ENCODE measurements around the gene KRTAP5-9.
"Not testable (repeated sequence)": the region's sequence is repeated elsewhere in the genome, so short reads cannot be mapped to it uniquely, and the experiment has no call there.

Gene KRTAP5-9

GRCh38 chr11:71576688-71577465 lies 28.7 kb downstream of the KRTAP5-9 start:
- H3K4me3 Mint-ChIP-seq; DNase-seq (ENCODE audit: low spot score); H3K27ac Mint-ChIP-seq; H3K9me3 Mint-ChIP-seq; H3K27me3 Mint-ChIP-seq (ENCODE audit: low read depth); H3K4me1 Mint-ChIP-seq (ENCODE audit: low read depth); H3K36me3 Mint-ChIP-seq (ENCODE audit: low read depth): not testable (repeated sequence)

DNA sequence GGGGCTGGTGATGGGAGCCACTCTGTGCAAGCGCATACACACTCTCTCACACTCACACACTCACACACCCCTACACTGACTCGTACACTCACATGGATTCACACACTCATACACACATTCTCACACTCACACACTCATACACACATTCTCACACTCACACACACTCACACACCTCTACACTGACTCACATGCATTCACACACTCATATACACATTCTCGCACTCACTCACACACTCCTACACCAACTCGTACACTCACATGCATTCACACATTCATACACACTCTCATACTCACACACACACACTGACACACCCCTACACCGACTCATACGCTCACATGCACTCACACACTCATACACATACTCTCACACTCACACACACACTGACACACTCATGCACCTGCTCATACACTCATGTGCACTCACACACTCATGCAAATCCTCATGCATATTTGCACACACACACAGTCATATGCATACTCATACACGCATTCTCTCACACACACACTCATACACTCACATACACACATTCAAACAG lies 29.3 kb downstream of the KRTAP5-9 start:
- Mint-ChIP-seq H3K27me3 (ENCODE audit: low read depth) (peaks cover 7% of the 10 kb centered on the region), H3K4me3 (no peak overlapping the region), H3K9me3 (no peaks in the 10 kb centered on the region), H3K4me1 (ENCODE audit: low read depth) (peaks cover 1% of the 10 kb centered on the region), H3K27ac (no peak overlapping the region), H3K36me3 (ENCODE audit: low read depth) (no peaks in the 10 kb centered on the region)
- no peak for DNase-seq (ENCODE audit: low spot score)

GRCh38 chr11:71579513-71579912 lies 31.3 kb downstream of the KRTAP5-9 start:
- H3K9me3 Mint-ChIP-seq; H3K4me1 Mint-ChIP-seq (ENCODE audit: low read depth); H3K36me3 Mint-ChIP-seq (ENCODE audit: low read depth); DNase-seq (ENCODE audit: low spot score); H3K27me3 Mint-ChIP-seq (ENCODE audit: low read depth); H3K4me3 Mint-ChIP-seq; H3K27ac Mint-ChIP-seq: not testable (repeated sequence)

- H3K4me3 Mint-ChIP-seq, result no peak overlapping the region
- no peaks in the 10 kb centered on the region for H3K36me3 Mint-ChIP-seq (ENCODE audit: low read depth)
- no peak overlapping the region for H3K27ac Mint-ChIP-seq
- no peak for DNase-seq (ENCODE audit: low spot score)
- peaks cover 7% of the 10 kb centered on the region for H3K27me3 Mint-ChIP-seq (ENCODE audit: low read depth)
- peaks cover 1% of the 10 kb centered on the region for H3K4me1 Mint-ChIP-seq (ENCODE audit: low read depth)
- no peaks in the 10 kb centered on the region for H3K9me3 Mint-ChIP-seq
These were observed 32.1 kb downstream of the KRTAP5-9 start for GRCh38 chr11:71580057-71581003.

GRCh38 chr11:71581826-71582225 lies 33.6 kb downstream of the KRTAP5-9 start:
- peaks cover 4% of the 10 kb centered on the region for H3K27me3 Mint-ChIP-seq (ENCODE audit: low read depth)
- no peak overlapping the region for H3K4me3 Mint-ChIP-seq
- peaks cover 1% of the 10 kb centered on the region for H3K4me1 Mint-ChIP-seq (ENCODE audit: low read depth)
- H3K9me3 Mint-ChIP-seq, result no peaks in the 10 kb centered on the region
- no peaks in the 10 kb centered on the region for H3K36me3 Mint-ChIP-seq (ENCODE audit: low read depth)
- H3K27ac Mint-ChIP-seq, result no peak overlapping the region
- no peak for DNase-seq (ENCODE audit: low spot score)

GRCh38 chr11:71582309-71582895 lies 34.2 kb downstream of the KRTAP5-9 start, which contains the start of gene KRTAP5-11:
Gene KRTAP5-11 (minus strand): TSS chr11:71582875. CDS start chr11:71582837, 38 bp downstream.
- H3K27me3 Mint-ChIP-seq (ENCODE audit: low read depth), result peaks cover 4% of the 10 kb centered on the region
- H3K9me3 Mint-ChIP-seq, result no peaks in the 10 kb centered on the region
- H3K36me3 Mint-ChIP-seq (ENCODE audit: low read depth), result no peaks in the 10 kb centered on the region
- H3K4me1 Mint-ChIP-seq (ENCODE audit: low read depth), result peaks cover 1% of the 10 kb centered on the region
- no peak for DNase-seq (ENCODE audit: low spot score)
- no peak within 1 kb of the TSS for H3K27ac Mint-ChIP-seq
- H3K4me3 Mint-ChIP-seq, result no peak within 1 kb of the TSS

DNA sequence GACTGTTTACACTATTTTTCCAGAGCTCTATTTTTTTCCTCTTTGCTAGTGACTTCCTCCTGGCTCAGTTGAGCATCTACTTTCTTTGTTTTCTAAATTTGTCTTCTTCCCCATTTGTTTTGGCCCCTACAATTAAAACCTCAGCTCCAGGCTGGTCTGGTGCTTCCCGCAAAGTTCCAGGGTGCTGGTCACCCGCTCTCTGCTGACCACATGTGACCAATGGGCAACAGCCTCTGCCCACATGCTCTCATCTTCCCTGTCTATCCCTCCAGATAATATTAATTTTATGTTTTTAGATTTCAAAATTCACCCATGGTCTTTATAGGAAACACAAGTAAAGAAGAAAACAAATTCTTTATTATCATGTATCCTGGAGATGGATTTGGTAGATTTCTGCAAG lies 34.7 kb downstream of the KRTAP5-9 start:
- H3K36me3 Mint-ChIP-seq (ENCODE audit: low read depth); H3K27me3 Mint-ChIP-seq (ENCODE audit: low read depth); H3K4me1 Mint-ChIP-seq (ENCODE audit: low read depth); DNase-seq (ENCODE audit: low spot score); H3K9me3 Mint-ChIP-seq; H3K4me3 Mint-ChIP-seq; H3K27ac Mint-ChIP-seq: not testable (repeated sequence)

DNA sequence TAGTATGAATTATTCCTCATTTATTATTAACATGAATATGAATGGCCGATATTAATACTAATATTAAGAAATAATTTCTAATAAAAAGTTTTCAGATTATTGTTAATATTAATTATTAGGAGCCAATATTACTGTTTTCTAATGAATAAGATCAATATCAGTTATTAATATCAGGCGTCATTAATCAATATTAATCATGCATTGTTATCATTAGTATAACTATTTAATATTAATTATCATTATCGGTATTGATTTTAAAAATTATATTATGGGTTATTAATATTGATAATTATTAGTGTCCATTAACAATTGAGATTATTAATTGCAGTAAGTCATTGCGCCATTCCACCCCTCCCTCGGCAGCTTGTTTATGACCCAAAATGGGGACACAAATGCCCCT lies 37.5 kb downstream of the KRTAP5-9 start:
- not testable (repeated sequence) for H3K36me3 Mint-ChIP-seq (ENCODE audit: low read depth)

DNA sequence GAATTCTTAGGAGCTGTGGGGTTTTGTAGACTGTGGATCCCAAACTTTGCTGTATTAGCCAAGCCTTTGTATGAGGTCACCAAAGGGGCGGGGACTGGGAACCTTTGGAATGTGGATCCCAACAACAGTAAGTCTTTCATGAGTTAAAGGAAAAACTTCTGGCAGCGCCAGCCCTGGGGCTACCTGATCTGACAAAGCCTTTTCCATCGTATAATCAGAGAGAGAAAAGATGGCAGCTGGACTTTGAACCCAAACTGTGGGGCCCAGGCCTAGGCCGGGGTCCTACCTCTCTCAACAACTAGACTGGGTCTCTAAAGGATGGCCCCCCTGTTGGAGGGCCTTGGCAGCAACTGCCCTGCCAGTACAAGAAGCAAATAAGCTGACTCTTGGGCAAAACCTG lies 40.1 kb downstream of the KRTAP5-9 start:
- H3K9me3 Mint-ChIP-seq; H3K27me3 Mint-ChIP-seq (ENCODE audit: low read depth); H3K27ac Mint-ChIP-seq; H3K4me3 Mint-ChIP-seq; H3K36me3 Mint-ChIP-seq (ENCODE audit: low read depth); H3K4me1 Mint-ChIP-seq (ENCODE audit: low read depth); DNase-seq (ENCODE audit: low spot score): not testable (repeated sequence)

More for the DNA sequence above, 37.5 kb downstream of the KRTAP5-9 start:
- not testable (repeated sequence) for H3K4me3 Mint-ChIP-seq; H3K27me3 Mint-ChIP-seq (ENCODE audit: low read depth); DNase-seq (ENCODE audit: low spot score); H3K27ac Mint-ChIP-seq; H3K9me3 Mint-ChIP-seq; H3K4me1 Mint-ChIP-seq (ENCODE audit: low read depth)

DNA sequence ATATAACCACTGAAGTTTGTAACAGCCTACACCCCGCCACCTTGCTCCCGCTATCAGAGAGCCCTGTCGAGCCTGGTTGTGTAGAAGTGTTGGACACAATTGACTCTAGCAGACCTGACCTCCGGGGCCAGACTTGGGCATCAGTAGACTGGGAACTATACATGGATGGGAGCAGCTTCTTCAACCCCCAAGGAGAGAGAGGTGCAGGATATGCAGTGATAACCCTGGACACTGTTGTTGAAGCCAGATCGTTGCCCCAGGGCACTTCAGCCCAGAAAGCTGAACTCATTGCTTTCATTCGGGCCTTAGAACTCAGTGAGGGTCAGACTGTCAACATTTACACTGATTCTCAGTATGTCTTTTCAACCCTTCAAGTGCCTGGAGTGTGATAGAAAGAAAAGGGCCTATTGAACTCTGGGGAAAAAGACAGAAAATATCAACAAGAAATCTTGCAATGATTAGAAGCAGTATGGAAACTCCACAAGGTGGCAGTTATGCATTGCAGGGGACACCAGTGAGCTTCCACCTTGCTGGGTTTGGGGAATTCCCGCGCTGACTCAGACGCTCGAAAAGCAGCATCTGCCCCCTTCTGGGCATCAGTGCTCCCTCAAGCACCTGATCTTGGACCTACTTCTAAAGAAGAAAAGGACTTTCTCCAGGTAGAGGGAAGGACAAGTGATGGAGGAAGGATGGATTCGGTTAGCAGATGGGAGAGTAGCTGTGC lies 40.8 kb downstream of the KRTAP5-9 start:
- not testable (repeated sequence) for H3K27ac Mint-ChIP-seq; H3K4me3 Mint-ChIP-seq; H3K4me1 Mint-ChIP-seq (ENCODE audit: low read depth); H3K27me3 Mint-ChIP-seq (ENCODE audit: low read depth); H3K9me3 Mint-ChIP-seq; H3K36me3 Mint-ChIP-seq (ENCODE audit: low read depth)
- DNase-seq (ENCODE audit: low spot score), result peak; percentile 57

DNA sequence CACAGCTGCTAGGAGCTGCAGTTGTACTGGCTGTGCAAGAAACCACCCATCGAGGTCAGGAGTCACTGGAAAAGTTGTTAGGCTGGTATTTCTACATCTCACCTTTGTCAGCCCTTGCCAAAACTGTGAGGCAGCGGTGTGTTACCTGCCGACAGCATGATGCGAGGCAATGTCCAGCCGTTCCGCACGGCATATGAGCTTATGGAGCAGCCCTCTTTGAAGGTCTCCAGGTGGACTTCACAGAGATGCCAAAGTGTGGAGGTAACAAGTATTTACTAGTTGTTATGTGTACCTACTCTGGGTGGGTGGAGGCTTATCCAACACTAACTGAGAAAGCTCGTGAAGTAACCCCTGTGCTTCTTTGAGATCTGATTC lies 41.3 kb downstream of the KRTAP5-9 start:
- H3K4me3 Mint-ChIP-seq; H3K4me1 Mint-ChIP-seq (ENCODE audit: low read depth); DNase-seq (ENCODE audit: low spot score); H3K27me3 Mint-ChIP-seq (ENCODE audit: low read depth); H3K27ac Mint-ChIP-seq; H3K36me3 Mint-ChIP-seq (ENCODE audit: low read depth); H3K9me3 Mint-ChIP-seq: not testable (repeated sequence)

All from T-helper 2 cell treated with Interferon-gamma antibody and Interleukin-4, amounts not matched to agents 5 μg/mL and 100 μg/mL, for 36 hours (primary cell).